Liver (tissue), 9 donors: ENCODE results near the gene C10orf120. TPM values are rescaled to one million over a fixed set of nuclear protein-coding genes. Genes with fewer than 3 reads are reported as not detected.

Experiments used
- DNase-seq: peaks from one replicate; pipeline ENCODE4 v3.0.0-alpha.2; 2017; ENCODE audit warnings: low spot score
- H3K27ac ChIP-seq, 2 donors: one replicate each; pipeline ENCODE4 v1.7.0; 2013; ENCODE audit warnings: inconsistent platforms in 2 of 2, low read length in 2 of 2, control low read depth in 1 of 2, low read depth in 1 of 2, mild to moderate bottlenecking in 1 of 2
- H3K27me3 ChIP-seq, 4 donors: one replicate each; pipeline versions ENCODE4 v1.6.1 to v1.7.0; 2013; ENCODE audit warnings: low read length in 3 of 4, inconsistent platforms in 1 of 4, mild to moderate bottlenecking in 1 of 4, moderate library complexity in 1 of 4; ENCODE audit not compliant: control insufficient read depth in 4 of 4, insufficient read depth in 4 of 4
- H3K36me3 ChIP-seq, 4 donors: one replicate each; pipeline versions ENCODE4 v1.6.1 to v1.7.0; 2013; ENCODE audit warnings: low read length in 3 of 4, mild to moderate bottlenecking in 3 of 4, low read depth in 1 of 4, moderate library complexity in 1 of 4; ENCODE audit not compliant: control insufficient read depth in 4 of 4, insufficient read depth in 3 of 4
- H3K4me1 ChIP-seq, 4 donors: one replicate each; pipeline versions ENCODE4 v1.6.1 to v1.7.0; 2013; ENCODE audit warnings: low read length in 3 of 4, mild to moderate bottlenecking in 3 of 4, moderate library complexity in 1 of 4; ENCODE audit not compliant: control insufficient read depth in 4 of 4, insufficient read depth in 4 of 4
- H3K4me3 ChIP-seq, 3 donors: one replicate each; pipeline versions ENCODE4 v1.6.1 to v1.7.0; 2013; ENCODE audit warnings: low read length in 3 of 3, control low read depth in 1 of 3, low read depth in 1 of 3, mild to moderate bottlenecking in 1 of 3
- H3K9ac ChIP-seq, 2 donors: one replicate each; pipeline ENCODE4 v1.7.0; 2013; ENCODE audit warnings: low read length in 2 of 2, mild to moderate bottlenecking in 2 of 2, moderate library complexity in 2 of 2, control low read depth in 1 of 2, low read depth in 1 of 2
- H3K9me3 ChIP-seq, 4 donors: one replicate each; pipeline versions ENCODE4 v1.6.1 to v1.7.0; 2013; ENCODE audit warnings: low read length in 3 of 4; ENCODE audit not compliant: control insufficient read depth in 4 of 4
- EGR1 ChIP-seq, 2 donors: IDR thresholded peaks; 2 replicates each; pipeline ENCODE4 v1.6.1; 2016 to 2018; ENCODE audit warnings: antibody characterized with exemption in 2 of 2, low read depth in 2 of 2
- FOXA1 ChIP-seq: IDR thresholded peaks from 2 replicates; pipeline ENCODE4 v1.6.1; 2016; ENCODE audit warnings: antibody characterized with exemption
- FOXA2 ChIP-seq: IDR thresholded peaks from 2 replicates; pipeline ENCODE4 v1.6.1; 2016; ENCODE audit warnings: antibody characterized with exemption
- GABPA ChIP-seq, 2 donors: IDR thresholded peaks in 1 of 2; conservative IDR thresholded peaks in 1 of 2; 2 replicates each; pipeline ENCODE4 v1.6.1; 2016; ENCODE audit warnings: antibody characterized with exemption in 2 of 2, mild to moderate bottlenecking in 1 of 2, moderate library complexity in 1 of 2
- HNF4A ChIP-seq, 2 donors: conservative IDR thresholded peaks; 2 replicates each; pipeline ENCODE4 v1.6.1; 2016; ENCODE audit warnings: antibody characterized with exemption in 2 of 2, mild to moderate bottlenecking in 2 of 2
- HNF4G ChIP-seq: IDR thresholded peaks from 2 replicates; pipeline ENCODE4 v1.6.1; 2016; ENCODE audit warnings: antibody characterized with exemption
- JUND ChIP-seq, 2 donors: IDR thresholded peaks; 2 replicates each; pipeline ENCODE4 v1.6.1; 2016; ENCODE audit warnings: antibody characterized with exemption in 2 of 2
- NR2F2 ChIP-seq: IDR thresholded peaks from 2 replicates; pipeline ENCODE4 v1.6.1; 2016; ENCODE audit warnings: antibody characterized with exemption
- RAD21 ChIP-seq, 2 donors: IDR thresholded peaks; 2 replicates each; pipeline ENCODE4 v1.6.1; 2016; ENCODE audit warnings: antibody characterized with exemption in 2 of 2, mild to moderate bottlenecking in 2 of 2
- RXRA ChIP-seq, 2 donors: IDR thresholded peaks; 2 replicates each; pipeline ENCODE4 v1.6.1; 2017 to 2018; ENCODE audit warnings: antibody characterized with exemption in 2 of 2, mild to moderate bottlenecking in 1 of 2
- SP1 ChIP-seq: IDR thresholded peaks from 2 replicates; pipeline ENCODE4 v1.6.1; 2018; ENCODE audit warnings: antibody characterized with exemption, mild to moderate bottlenecking
- TAF1 ChIP-seq: conservative IDR thresholded peaks from 2 replicates; pipeline ENCODE4 v1.6.1; 2016; ENCODE audit warnings: antibody characterized with exemption, mild to moderate bottlenecking
- YY1 ChIP-seq: IDR thresholded peaks from 2 replicates; pipeline ENCODE4 v1.6.1; 2016; ENCODE audit warnings: antibody characterized with exemption, mild to moderate bottlenecking
- WGBS: extraction: QIAGEN DNeasy Blood & Tissue Kit; methylation state at CpG from one replicate; pipeline ENCODE4 v1.1.7; 2013; 5-methylcytosine and 5-hydroxymethylcytosine counted together
- polyA plus RNA-seq, 2 donors: library from polyadenylated mRNA; stranded (reverse) in 1 of 2; unstranded in 1 of 2; fragments of 200-250 nt in 1 of 2; fragments of >200 nt in 1 of 2; fragmentation: Nextera tagmentation in 1 of 2; extraction: Ambion mirVana in 1 of 2; gene quantifications; one replicate each; pipeline versions ENCODE4 v1.2.1 to v1.2.3, GENCODE V29; 2013 to 2015
- total RNA-seq, 2 donors: library from RNA; depleted of rRNA; stranded (reverse); fragments of >200 nt; gene quantifications; one replicate each; pipeline ENCODE4 v1.2.3, GENCODE V29; 2014
- TF ChIP-seq, protein P1 (sequence below): fragments of 150-350 bp; IDR thresholded peaks from 2 replicates; pipeline ENCODE4 v1.5.1; 2017; ENCODE audit warnings: improper control_type of control experiment, low read depth, low read length; ENCODE audit not compliant: missing input control
- TF ChIP-seq, protein P2 (sequence below): IDR thresholded peaks from 2 replicates; pipeline ENCODE4 v1.6.1; 2016; ENCODE audit warnings: antibody characterized with exemption, mild to moderate bottlenecking
- TF ChIP-seq, protein P3 (sequence below): IDR thresholded peaks from 2 replicates; pipeline ENCODE4 v1.6.1; 2016; ENCODE audit warnings: antibody characterized with exemption
- TF ChIP-seq, protein P4 (sequence below): IDR thresholded peaks from 2 replicates; pipeline ENCODE4 v1.6.1; 2016; ENCODE audit warnings: antibody characterized with exemption
- TF ChIP-seq, protein P5 (sequence below): IDR thresholded peaks from 2 replicates; pipeline ENCODE4 v1.6.1; 2016; ENCODE audit warnings: antibody characterized with exemption
- donor health status: healthy.
- donor health status: healthy.
- donor health status: healthy.
- donor health status: healthy.
- donor health status: healthy.

C10orf120 gene
- total and polyA plus RNA-seq, 4 donors, result not detected

DNA sequence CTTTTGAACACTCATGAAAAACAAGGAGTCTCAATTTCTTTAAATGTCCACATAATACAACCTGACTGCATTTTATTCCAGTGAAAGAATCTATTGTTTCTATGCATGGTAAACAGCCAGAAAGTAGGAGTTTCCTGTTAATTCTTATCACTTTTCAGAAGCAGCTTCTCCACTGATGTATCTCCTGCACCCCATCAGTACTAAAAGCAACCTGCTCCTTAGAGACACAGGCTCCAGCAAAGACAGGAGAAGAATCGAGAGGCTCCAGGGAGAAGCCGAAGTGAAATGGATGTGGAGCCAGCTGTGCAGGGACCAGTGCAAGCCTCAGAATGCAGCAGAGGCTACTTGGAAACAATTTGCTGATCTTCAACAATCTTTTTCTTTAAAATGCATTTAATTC, 16.4 kb upstream of the C10orf120 start:
- peaks cover 0 to 14% (median under 1%) of the 10 kb centered on the region in 4 donors for H3K27me3 ChIP-seq
- H3K9me3 ChIP-seq, result no peaks in the 10 kb centered on the region
- WGBS, result 77% methylated on average over 2 of the region's 2 CpGs
- no peaks in the 10 kb centered on the region for H3K4me1 ChIP-seq
- TF ChIP-seq EGR1 (IDR thresholded peaks at IDR 0.05; ENCODE audit: low read depth in 2 of 2), result no peak
- TF ChIP-seq TAF1, result no peak
- TF ChIP-seq RAD21 (IDR thresholded peaks at IDR 0.05), result no peak
- no peak for TF ChIP-seq HNF4A (conservative IDR thresholded peaks at IDR 0.05)
- TF ChIP-seq FOXA1, result no peak
- TF ChIP-seq, protein P1, sequence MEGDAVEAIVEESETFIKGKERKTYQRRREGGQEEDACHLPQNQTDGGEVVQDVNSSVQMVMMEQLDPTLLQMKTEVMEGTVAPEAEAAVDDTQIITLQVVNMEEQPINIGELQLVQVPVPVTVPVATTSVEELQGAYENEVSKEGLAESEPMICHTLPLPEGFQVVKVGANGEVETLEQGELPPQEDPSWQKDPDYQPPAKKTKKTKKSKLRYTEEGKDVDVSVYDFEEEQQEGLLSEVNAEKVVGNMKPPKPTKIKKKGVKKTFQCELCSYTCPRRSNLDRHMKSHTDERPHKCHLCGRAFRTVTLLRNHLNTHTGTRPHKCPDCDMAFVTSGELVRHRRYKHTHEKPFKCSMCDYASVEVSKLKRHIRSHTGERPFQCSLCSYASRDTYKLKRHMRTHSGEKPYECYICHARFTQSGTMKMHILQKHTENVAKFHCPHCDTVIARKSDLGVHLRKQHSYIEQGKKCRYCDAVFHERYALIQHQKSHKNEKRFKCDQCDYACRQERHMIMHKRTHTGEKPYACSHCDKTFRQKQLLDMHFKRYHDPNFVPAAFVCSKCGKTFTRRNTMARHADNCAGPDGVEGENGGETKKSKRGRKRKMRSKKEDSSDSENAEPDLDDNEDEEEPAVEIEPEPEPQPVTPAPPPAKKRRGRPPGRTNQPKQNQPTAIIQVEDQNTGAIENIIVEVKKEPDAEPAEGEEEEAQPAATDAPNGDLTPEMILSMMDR, result no peak
- no peak for TF ChIP-seq JUND (IDR thresholded peaks at IDR 0.05)
- TF ChIP-seq GABPA (IDR thresholded peaks at IDR 0.05 in 1 of 2, conservative IDR thresholded peaks at IDR 0.05 in 1 of 2), result no peak
- no peak for TF ChIP-seq FOXA2
- TF ChIP-seq, protein P2, sequence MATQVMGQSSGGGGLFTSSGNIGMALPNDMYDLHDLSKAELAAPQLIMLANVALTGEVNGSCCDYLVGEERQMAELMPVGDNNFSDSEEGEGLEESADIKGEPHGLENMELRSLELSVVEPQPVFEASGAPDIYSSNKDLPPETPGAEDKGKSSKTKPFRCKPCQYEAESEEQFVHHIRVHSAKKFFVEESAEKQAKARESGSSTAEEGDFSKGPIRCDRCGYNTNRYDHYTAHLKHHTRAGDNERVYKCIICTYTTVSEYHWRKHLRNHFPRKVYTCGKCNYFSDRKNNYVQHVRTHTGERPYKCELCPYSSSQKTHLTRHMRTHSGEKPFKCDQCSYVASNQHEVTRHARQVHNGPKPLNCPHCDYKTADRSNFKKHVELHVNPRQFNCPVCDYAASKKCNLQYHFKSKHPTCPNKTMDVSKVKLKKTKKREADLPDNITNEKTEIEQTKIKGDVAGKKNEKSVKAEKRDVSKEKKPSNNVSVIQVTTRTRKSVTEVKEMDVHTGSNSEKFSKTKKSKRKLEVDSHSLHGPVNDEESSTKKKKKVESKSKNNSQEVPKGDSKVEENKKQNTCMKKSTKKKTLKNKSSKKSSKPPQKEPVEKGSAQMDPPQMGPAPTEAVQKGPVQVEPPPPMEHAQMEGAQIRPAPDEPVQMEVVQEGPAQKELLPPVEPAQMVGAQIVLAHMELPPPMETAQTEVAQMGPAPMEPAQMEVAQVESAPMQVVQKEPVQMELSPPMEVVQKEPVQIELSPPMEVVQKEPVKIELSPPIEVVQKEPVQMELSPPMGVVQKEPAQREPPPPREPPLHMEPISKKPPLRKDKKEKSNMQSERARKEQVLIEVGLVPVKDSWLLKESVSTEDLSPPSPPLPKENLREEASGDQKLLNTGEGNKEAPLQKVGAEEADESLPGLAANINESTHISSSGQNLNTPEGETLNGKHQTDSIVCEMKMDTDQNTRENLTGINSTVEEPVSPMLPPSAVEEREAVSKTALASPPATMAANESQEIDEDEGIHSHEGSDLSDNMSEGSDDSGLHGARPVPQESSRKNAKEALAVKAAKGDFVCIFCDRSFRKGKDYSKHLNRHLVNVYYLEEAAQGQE, result no peak
- no peak for TF ChIP-seq NR2F2
- TF ChIP-seq YY1, result no peak
- TF ChIP-seq SP1, result no peak
- TF ChIP-seq, protein P3, sequence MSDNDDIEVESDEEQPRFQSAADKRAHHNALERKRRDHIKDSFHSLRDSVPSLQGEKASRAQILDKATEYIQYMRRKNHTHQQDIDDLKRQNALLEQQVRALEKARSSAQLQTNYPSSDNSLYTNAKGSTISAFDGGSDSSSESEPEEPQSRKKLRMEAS, result no peak
- TF ChIP-seq, protein P4, sequence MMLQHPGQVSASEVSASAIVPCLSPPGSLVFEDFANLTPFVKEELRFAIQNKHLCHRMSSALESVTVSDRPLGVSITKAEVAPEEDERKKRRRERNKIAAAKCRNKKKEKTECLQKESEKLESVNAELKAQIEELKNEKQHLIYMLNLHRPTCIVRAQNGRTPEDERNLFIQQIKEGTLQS, result no peak
- TF ChIP-seq, protein P5, sequence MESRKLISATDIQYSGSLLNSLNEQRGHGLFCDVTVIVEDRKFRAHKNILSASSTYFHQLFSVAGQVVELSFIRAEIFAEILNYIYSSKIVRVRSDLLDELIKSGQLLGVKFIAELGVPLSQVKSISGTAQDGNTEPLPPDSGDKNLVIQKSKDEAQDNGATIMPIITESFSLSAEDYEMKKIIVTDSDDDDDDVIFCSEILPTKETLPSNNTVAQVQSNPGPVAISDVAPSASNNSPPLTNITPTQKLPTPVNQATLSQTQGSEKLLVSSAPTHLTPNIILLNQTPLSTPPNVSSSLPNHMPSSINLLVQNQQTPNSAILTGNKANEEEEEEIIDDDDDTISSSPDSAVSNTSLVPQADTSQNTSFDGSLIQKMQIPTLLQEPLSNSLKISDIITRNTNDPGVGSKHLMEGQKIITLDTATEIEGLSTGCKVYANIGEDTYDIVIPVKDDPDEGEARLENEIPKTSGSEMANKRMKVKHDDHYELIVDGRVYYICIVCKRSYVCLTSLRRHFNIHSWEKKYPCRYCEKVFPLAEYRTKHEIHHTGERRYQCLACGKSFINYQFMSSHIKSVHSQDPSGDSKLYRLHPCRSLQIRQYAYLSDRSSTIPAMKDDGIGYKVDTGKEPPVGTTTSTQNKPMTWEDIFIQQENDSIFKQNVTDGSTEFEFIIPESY, result no peak
- TF ChIP-seq HNF4G, result no peak
- no peak for TF ChIP-seq RXRA (IDR thresholded peaks at IDR 0.05)
- no peak overlapping the region for H3K27ac ChIP-seq
- DNase-seq, result no peak
- H3K9ac ChIP-seq, result no peak overlapping the region
- H3K36me3 ChIP-seq, result no peaks in the 10 kb centered on the region
- H3K4me3 ChIP-seq, result no peak overlapping the region
